ENCODE data around the gene ARID3A.
"Not testable (repeated sequence)": the region's sequence is repeated elsewhere in the genome, so short reads cannot be mapped to it uniquely, and the experiment has no call there.

ARID3A gene

GRCh38 chr19:945401-946252, 19.8 kb downstream of the ARID3A start:
- DNase-seq (ENCODE audit: low read depth, low spot score): no peak

- DNase-seq (ENCODE audit: low read depth, low spot score): no peak
Observed at GRCh38 chr19:947090-947706, 21.4 kb downstream of the ARID3A start.

- no peak for DNase-seq (ENCODE audit: low read depth, low spot score)
Observed at GRCh38 chr19:947707-948539, 22.1 kb downstream of the ARID3A start.

- no peak for DNase-seq (ENCODE audit: low read depth, low spot score)
Observed at GRCh38 chr19:948842-949496, 23.1 kb downstream of the ARID3A start.

- no peak for DNase-seq (ENCODE audit: low read depth, low spot score)
Observed at GRCh38 chr19:950352-951066, 24.7 kb downstream of the ARID3A start.

- DNase-seq (ENCODE audit: low read depth, low spot score): no peak
Observed at GRCh38 chr19:952049-952679, 26.3 kb downstream of the ARID3A start.

GRCh38 chr19:952680-953444, 27.0 kb downstream of the ARID3A start:
- no peak for DNase-seq (ENCODE audit: low read depth, low spot score)

- DNase-seq (ENCODE audit: low read depth, low spot score): no peak
Observed at GRCh38 chr19:953445-954271, 27.8 kb downstream of the ARID3A start.

- no peak for DNase-seq (ENCODE audit: low read depth, low spot score)
Observed at GRCh38 chr19:954272-954671, 28.4 kb downstream of the ARID3A start.

- no peak for DNase-seq (ENCODE audit: low read depth, low spot score)
Observed at GRCh38 chr19:954672-955494, 29.0 kb downstream of the ARID3A start.

- DNase-seq (ENCODE audit: low read depth, low spot score): no peak
Observed at GRCh38 chr19:955803-956765, 30.2 kb downstream of the ARID3A start.

- no peak for DNase-seq (ENCODE audit: low read depth, low spot score)
Observed at GRCh38 chr19:956766-957440, 31.1 kb downstream of the ARID3A start.

- not testable (repeated sequence) for DNase-seq (ENCODE audit: low read depth, low spot score)
Observed at GRCh38 chr19:957578-957977, 31.7 kb downstream of the ARID3A start.

- no peak for DNase-seq (ENCODE audit: low read depth, low spot score)
Observed at GRCh38 chr19:958967-959855, 33.4 kb downstream of the ARID3A start.

- no peak for DNase-seq (ENCODE audit: low read depth, low spot score)
Observed at GRCh38 chr19:960020-960419, 34.2 kb downstream of the ARID3A start.

All from brain pericyte (primary cell).